Natural killer cell (primary cell): ENCODE data around the gene CDH26. TPM values are rescaled to one million over a fixed set of nuclear protein-coding genes. Genes with fewer than 3 reads are reported as not detected.
"Not testable (repeated sequence)": the region's sequence is repeated elsewhere in the genome, so short reads cannot be mapped to it uniquely, and the experiment has no call there.

Source experiments
- ATAC-seq, 3 donors: fragments of 150-1000 bp in 2 of 3; fragments of 200-7000 bp in 1 of 3; cut with Tn5 transposase; 1 replicate in 1 of 3; 2 replicates in 2 of 3; pipeline ENCODE4 v1.10.0; 2021; ENCODE audit warnings: mild to moderate bottlenecking in 2 of 3, moderate library complexity in 2 of 3
- DNase-seq, 2 donors: peaks; one replicate each; pipeline versions ENCODE4 v3.0.0 to v3.0.0-alpha.2; 2013 to 2021; ENCODE audit warnings: mixed read lengths in 1 of 2
- H3K27ac ChIP-seq: one replicate; pipeline ENCODE4 v1.5.1; 2013; ENCODE audit warnings: mild to moderate bottlenecking, low read length
- H3K27me3 ChIP-seq: one replicate; pipeline ENCODE4 v1.6.1; 2013; ENCODE audit warnings: low read length; ENCODE audit not compliant: control insufficient read depth, insufficient read depth
- H3K36me3 ChIP-seq: one replicate; pipeline ENCODE4 v1.6.1; 2013; ENCODE audit warnings: low read length; ENCODE audit not compliant: control insufficient read depth, insufficient read depth
- H3K4me1 ChIP-seq: one replicate; pipeline ENCODE4 v1.6.1; 2013; ENCODE audit warnings: low read length; ENCODE audit not compliant: control insufficient read depth, insufficient read depth
- H3K4me3 ChIP-seq: one replicate; pipeline ENCODE4 v1.5.1; 2013; ENCODE audit warnings: low read length
- H3K9me3 ChIP-seq: one replicate; pipeline ENCODE4 v1.6.1; 2013; ENCODE audit warnings: low read length; ENCODE audit not compliant: control insufficient read depth, insufficient read depth
- H3K27ac Mint-ChIP-seq, 2 donors: one replicate each; pipeline ENCODE4 v1.8.0; 2022; ENCODE audit warnings: mild to moderate bottlenecking in 2 of 2, mixed read lengths in 2 of 2, moderate library complexity in 1 of 2
- H3K27me3 Mint-ChIP-seq, 2 donors: one replicate each; pipeline ENCODE4 v1.8.0; 2022; ENCODE audit warnings: low read depth in 2 of 2, mixed read lengths in 2 of 2
- H3K36me3 Mint-ChIP-seq: one replicate; pipeline ENCODE4 v1.8.0; 2022; ENCODE audit warnings: mixed read lengths
- H3K4me1 Mint-ChIP-seq, 2 donors: one replicate each; pipeline ENCODE4 v1.8.0; 2022; ENCODE audit warnings: mixed read lengths in 2 of 2
- H3K4me3 Mint-ChIP-seq: one replicate; pipeline ENCODE4 v1.8.0; 2022; ENCODE audit warnings: mild to moderate bottlenecking, moderate library complexity, mixed read lengths
- H3K9me3 Mint-ChIP-seq, 2 donors: one replicate each; pipeline ENCODE4 v1.8.0; 2022; ENCODE audit warnings: mixed read lengths in 2 of 2
- CTCF ChIP-seq: fragments of 200-600 bp; IDR thresholded peaks from one replicate; pipeline ENCODE4 v1.8.0; 2022; ENCODE audit warnings: antibody characterized with exemption
- WGBS: methylation state at CpG from one replicate; pipeline ENCODE4 v1.1.7; 2013; ENCODE audit warnings: missing lambda C conversion rate; ENCODE audit not compliant: insufficient coverage; 5-methylcytosine and 5-hydroxymethylcytosine counted together
- intact Hi-C: fragments of 100-400 bp; cut with micrococcal nuclease; formaldehyde crosslinking; loops from one replicate; pipeline ENCODE4 v1.14.2; 2022
- total RNA-seq, 4 donors: library from RNA; stranded (reverse); fragments of 120-200 nt in 1 of 4; gene quantifications; one replicate each; pipeline versions ENCODE4 v1.2.3 to v1.2.4, GENCODE V29; 2013 to 2022

CDH26 gene
- total RNA-seq, 3 donors from 2014 or later (not counting 1 experiment from before 2014, with no cell fraction given) = 1.2 to 2.0 (median 1.8) TPM

- ATAC-seq = no peak
Observed at GRCh38 chr20:59955131-59955796, 3.0 kb upstream of the CDH26 start.

DNA sequence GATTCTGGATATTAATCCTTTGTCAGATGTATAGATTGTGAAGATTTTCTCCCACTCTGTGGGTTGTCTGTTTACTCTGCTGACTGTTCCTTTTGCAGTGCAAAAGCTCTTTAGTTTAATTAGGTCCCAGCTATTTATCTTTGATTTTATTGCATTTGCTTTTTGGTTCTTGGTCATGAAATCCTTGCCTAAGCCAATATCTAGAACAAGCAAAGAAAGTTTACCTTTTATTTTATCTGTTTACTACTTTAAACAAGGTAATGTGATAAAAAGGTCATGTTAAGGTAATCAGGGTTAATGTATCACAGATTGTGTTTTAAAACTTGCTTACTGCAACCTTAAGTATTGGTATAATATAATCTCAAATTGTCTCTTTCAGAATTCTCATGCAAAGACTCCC is 655 bp upstream of the CDH26 start:
- H3K36me3 ChIP-seq, H3K27ac ChIP-seq, DNase-seq, H3K9me3 ChIP-seq, H3K4me1 Mint-ChIP-seq, H3K9me3 Mint-ChIP-seq, intact Hi-C loops, H3K4me1 ChIP-seq, H3K27me3 ChIP-seq, ATAC-seq, H3K27ac Mint-ChIP-seq, H3K36me3 Mint-ChIP-seq, H3K4me3 ChIP-seq, H3K27me3 Mint-ChIP-seq, H3K4me3 Mint-ChIP-seq: not testable (repeated sequence)

More at GRCh38 chr20:59955131-59955796, 3.0 kb upstream of the CDH26 start:
- Mint-ChIP-seq H3K27ac (no peak overlapping the region), H3K4me3 (no peak overlapping the region), H3K4me1 (no peaks in the 10 kb centered on the region), H3K9me3 (no peaks in the 10 kb centered on the region), H3K27me3 (no peaks in the 10 kb centered on the region), H3K36me3 (no peaks in the 10 kb centered on the region)
- intact Hi-C loops = no loop called here
- no peaks in the 10 kb centered on the region for H3K36me3 ChIP-seq
- peak in 1 of 2 donors; percentile 22 for DNase-seq
- 93% methylated on average over 7 of the region's 8 CpGs for WGBS
- H3K27me3 ChIP-seq = no peaks in the 10 kb centered on the region
- TF ChIP-seq CTCF = no peak
- no peak overlapping the region for H3K4me3 ChIP-seq
- H3K4me1 ChIP-seq = no peaks in the 10 kb centered on the region
- H3K27ac ChIP-seq = no peak overlapping the region
- H3K9me3 ChIP-seq = no peaks in the 10 kb centered on the region

DNA sequence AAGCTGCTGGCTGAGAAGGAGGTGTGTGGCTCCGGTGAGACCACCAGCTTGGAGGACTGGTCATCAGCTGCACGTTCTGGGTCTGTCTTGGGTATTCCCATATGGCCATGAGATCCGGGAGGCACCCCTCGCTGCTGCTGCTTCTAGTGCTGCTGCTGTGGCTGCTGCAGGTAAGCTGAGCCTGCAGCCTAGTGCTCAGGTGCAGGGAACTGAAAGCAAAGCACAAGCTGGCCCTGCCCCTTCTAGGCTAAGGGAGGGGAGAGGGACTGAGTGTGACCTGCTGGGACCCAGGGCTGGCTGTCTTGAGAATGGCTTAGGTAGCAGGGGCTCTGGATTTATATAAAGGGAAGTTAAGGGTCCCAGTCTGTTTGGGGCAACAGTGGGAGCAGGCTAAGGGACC is 403 bp downstream of the CDH26 start:
- ATAC-seq (no peak), DNase-seq (no peak)
- H3K4me3 ChIP-seq = no peak overlapping the region
- Mint-ChIP-seq H3K27ac (no peak overlapping the region), H3K4me3 (no peak overlapping the region), H3K27me3 (no peaks in the 10 kb centered on the region), H3K36me3 (no peaks in the 10 kb centered on the region), H3K4me1 (no peaks in the 10 kb centered on the region), H3K9me3 (no peaks in the 10 kb centered on the region)
- intact Hi-C loops = no loop called here
- H3K27me3 ChIP-seq = no peaks in the 10 kb centered on the region
- H3K4me1 ChIP-seq = no peaks in the 10 kb centered on the region
- 94% methylated on average over 4 of the region's 4 CpGs for WGBS
- no peak overlapping the region for H3K27ac ChIP-seq
- no peak for TF ChIP-seq CTCF
- H3K36me3 ChIP-seq = no peaks in the 10 kb centered on the region
- no peaks in the 10 kb centered on the region for H3K9me3 ChIP-seq

DNA sequence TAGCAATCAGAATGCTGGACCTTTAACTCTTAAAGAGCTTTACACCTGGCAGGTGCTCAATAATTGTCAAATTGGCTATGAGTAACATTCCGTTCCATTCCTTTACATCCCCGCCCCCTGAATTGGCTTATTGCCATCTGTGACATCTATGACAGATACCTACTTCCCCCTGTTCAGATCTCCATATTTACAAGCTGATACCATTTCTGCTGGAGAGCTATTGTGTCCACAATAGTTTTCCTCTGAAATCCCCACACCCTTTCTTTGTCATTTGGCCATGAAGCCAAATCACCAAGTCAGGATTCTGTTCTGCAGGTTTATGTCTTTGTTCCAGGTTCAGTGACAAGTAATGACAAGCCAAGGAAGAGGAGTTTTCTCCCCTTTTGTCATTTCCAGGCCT is 3.2 kb downstream of the CDH26 start:
- no peak overlapping the region for H3K27ac Mint-ChIP-seq
- no peak overlapping the region for H3K27ac ChIP-seq
- no peaks in the 10 kb centered on the region for H3K36me3 ChIP-seq
- WGBS = 92% methylated on average over 2 of the region's 2 CpGs
- H3K4me3 Mint-ChIP-seq = no peak overlapping the region
- no peaks in the 10 kb centered on the region for H3K9me3 Mint-ChIP-seq
- H3K4me3 ChIP-seq = no peak overlapping the region
- H3K27me3 ChIP-seq = no peaks in the 10 kb centered on the region
- DNase-seq = no peak
- intact Hi-C loops = no loop called here
- no peak for ATAC-seq
- no peaks in the 10 kb centered on the region for H3K9me3 ChIP-seq
- H3K4me1 ChIP-seq = no peaks in the 10 kb centered on the region
- no peak for TF ChIP-seq CTCF
- H3K27me3 Mint-ChIP-seq = no peaks in the 10 kb centered on the region
- H3K4me1 Mint-ChIP-seq = no peaks in the 10 kb centered on the region
- no peaks in the 10 kb centered on the region for H3K36me3 Mint-ChIP-seq
